Sigmoid colon (tissue), 3 donors: ENCODE measurements around the gene EIF3D.

Experiments
- CTCF ChIP-seq, 4 experiments: fragments of 450-650 bp in 3 of 4; fragments of 200-600 bp in 1 of 4; IDR thresholded peaks; one replicate each; pipeline ENCODE4 v1.5.1; 2016 to 2019; ENCODE audit warnings: antibody characterized with exemption in 4 of 4, mild to moderate bottlenecking in 3 of 4, moderate library complexity in 2 of 4
- POLR2A ChIP-seq, 2 donors: fragments of 450-650 bp; IDR thresholded peaks; one replicate each; pipeline ENCODE4 v1.6.1; 2016; ENCODE audit warnings: antibody characterized with exemption in 2 of 2, mild to moderate bottlenecking in 2 of 2, moderate library complexity in 2 of 2

- TF ChIP-seq CTCF (IDR thresholded peaks at IDR 0.05): no peak
- no peak for TF ChIP-seq POLR2A (IDR thresholded peaks at IDR 0.05)
Observed at GRCh38 chr22:36569999-36570398, 41.0 kb upstream of the EIF3D start.
